Left ventricle myocardium inferior (tissue), 1 donor: ENCODE measurements around the gene OLFML1. TPM values are rescaled to one million over a fixed set of nuclear protein-coding genes. Genes with fewer than 3 reads are reported as not detected.

Experiments
- DNase-seq: peaks from one replicate; pipeline ENCODE4 v3.0.0-alpha.2; 2020
- H3K27ac ChIP-seq: fragments of 200-600 bp; replicated peaks from 2 replicates; pipeline ENCODE4 v1.8.0; 2021
- H3K27me3 ChIP-seq: fragments of 200-600 bp; 2 replicates; pipeline ENCODE4 v1.8.0; 2021; ENCODE audit warnings: low read depth
- H3K36me3 ChIP-seq: fragments of 200-600 bp; 2 replicates; pipeline ENCODE4 v1.8.0; 2021
- H3K4me1 ChIP-seq: fragments of 200-600 bp; 2 replicates; pipeline ENCODE4 v1.8.0; 2021
- H3K4me3 ChIP-seq: fragments of 200-600 bp; 2 replicates; pipeline ENCODE4 v1.8.0; 2021; ENCODE audit warnings: mild to moderate bottlenecking, moderate library complexity
- H3K9me3 ChIP-seq: fragments of 200-600 bp; replicated peaks from 2 replicates; pipeline ENCODE4 v1.8.0; 2021
- CTCF ChIP-seq: fragments of 200-600 bp; IDR thresholded peaks from 2 replicates; pipeline ENCODE4 v1.8.0; 2021; ENCODE audit warnings: antibody characterized with exemption, mild to moderate bottlenecking, borderline replicate concordance
- intact Hi-C: fragments of 100-400 bp; cut with micrococcal nuclease; formaldehyde crosslinking; loops from one replicate; pipeline ENCODE4 v1.11.0; 2022
- total RNA-seq: library from RNA; stranded (reverse); fragmentation: NEBNext Ultra II Directional; extraction: Animal tissue kit (Norgen Biotek cat#: 25700); gene quantifications from one replicate; pipeline ENCODE4 v1.2.1, GENCODE V29; 2021
- donor health status: DM: no; HTN: yes; CAD: no; lungs with severe emphysema.

The OLFML1 gene
- total RNA-seq, 1 donor from 2014 or later = 7.3 TPM

- intact Hi-C loops = no loop called here
- Histone ChIP-seq H3K9me3 (no peaks in the 10 kb centered on the region), H3K27me3 (no peaks in the 10 kb centered on the region), H3K4me3 (peak overlapping the region; percentile 25), H3K36me3 (no peaks in the 10 kb centered on the region), H3K4me1 (peaks cover 46% of the 10 kb centered on the region), H3K27ac (peak overlapping the region; percentile 65)
- DNase-seq = no peak
- no peak for TF ChIP-seq CTCF
These were observed 53.5 kb downstream of the OLFML1 start for GRCh38 chr11:7538466-7539454.

GRCh38 chr11:7540830-7541555 lies 55.7 kb downstream of the OLFML1 start:
- Histone ChIP-seq H3K27me3 (no peaks in the 10 kb centered on the region), H3K4me1 (peaks cover 38% of the 10 kb centered on the region), H3K4me3 (no peak overlapping the region), H3K36me3 (no peaks in the 10 kb centered on the region), H3K27ac (no peak overlapping the region), H3K9me3 (no peaks in the 10 kb centered on the region)
- TF ChIP-seq CTCF = no peak
- no peak for DNase-seq
- intact Hi-C loops = no loop called here

GRCh38 chr11:7543302-7543701 lies 58.0 kb downstream of the OLFML1 start:
- H3K4me3 ChIP-seq = no peak overlapping the region

GRCh38 chr11:7544021-7544420 lies 58.7 kb downstream of the OLFML1 start:
- intact Hi-C loops = no loop called here
- H3K4me1 ChIP-seq = peaks cover 20% of the 10 kb centered on the region
- no peaks in the 10 kb centered on the region for H3K36me3 ChIP-seq
- TF ChIP-seq CTCF = no peak
- no peaks in the 10 kb centered on the region for H3K9me3 ChIP-seq
- no peak overlapping the region for H3K27ac ChIP-seq
- no peaks in the 10 kb centered on the region for H3K27me3 ChIP-seq
- H3K4me3 ChIP-seq = no peak overlapping the region
- no peak for DNase-seq

More at GRCh38 chr11:7543302-7543701, 58.0 kb downstream of the OLFML1 start:
- H3K9me3 ChIP-seq = no peaks in the 10 kb centered on the region
- no peaks in the 10 kb centered on the region for H3K36me3 ChIP-seq
- DNase-seq = no peak
- TF ChIP-seq CTCF = no peak
- intact Hi-C loops = no loop called here
- H3K27me3 ChIP-seq = no peaks in the 10 kb centered on the region
- H3K4me1 ChIP-seq = peaks cover 28% of the 10 kb centered on the region
- H3K27ac ChIP-seq = no peak overlapping the region

- H3K27me3 ChIP-seq = no peaks in the 10 kb centered on the region
- peaks cover 16% of the 10 kb centered on the region for H3K4me1 ChIP-seq
- TF ChIP-seq CTCF = no peak
- intact Hi-C loops = no loop called here
- no peak overlapping the region for H3K27ac ChIP-seq
- H3K36me3 ChIP-seq = peaks cover 4% of the 10 kb centered on the region
- DNase-seq = no peak
- no peak overlapping the region for H3K4me3 ChIP-seq
- no peaks in the 10 kb centered on the region for H3K9me3 ChIP-seq
These were observed 60.3 kb downstream of the OLFML1 start for GRCh38 chr11:7545611-7546010.
